Measurements from ENCODE around the gene SH3TC1.

SH3TC1 gene

DNA sequence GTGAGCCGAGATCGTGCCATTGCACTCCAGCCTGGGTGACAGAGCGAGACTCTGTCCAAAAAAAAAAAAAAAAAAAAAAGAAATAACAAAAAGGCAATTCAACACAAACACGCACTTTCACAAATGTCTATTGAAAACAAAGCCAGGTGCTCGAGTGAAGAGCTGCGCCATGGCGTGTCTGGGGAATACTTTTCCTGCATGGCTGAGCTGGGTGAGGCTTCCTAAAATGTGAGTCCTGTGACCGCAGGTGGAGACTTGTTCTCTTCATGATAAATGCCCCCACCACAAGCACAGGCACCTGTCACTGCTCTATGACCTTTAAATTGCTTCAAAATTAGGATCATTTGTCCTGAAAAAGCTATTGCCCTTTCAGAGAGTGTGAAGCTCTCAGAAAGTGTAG lies 36.5 kb upstream of the SH3TC1 start:
- Histone ChIP-seq H3K27me3 (replicated peaks) (peaks cover 14% of the 10 kb centered on the region), H3K36me3 (replicated peaks) (no peaks in the 10 kb centered on the region), H3K4me3 (ENCODE audit: low read depth, low read length) (no peak overlapping the region), H3K27ac (no peak overlapping the region)
- TF ChIP-seq, protein P1, sequence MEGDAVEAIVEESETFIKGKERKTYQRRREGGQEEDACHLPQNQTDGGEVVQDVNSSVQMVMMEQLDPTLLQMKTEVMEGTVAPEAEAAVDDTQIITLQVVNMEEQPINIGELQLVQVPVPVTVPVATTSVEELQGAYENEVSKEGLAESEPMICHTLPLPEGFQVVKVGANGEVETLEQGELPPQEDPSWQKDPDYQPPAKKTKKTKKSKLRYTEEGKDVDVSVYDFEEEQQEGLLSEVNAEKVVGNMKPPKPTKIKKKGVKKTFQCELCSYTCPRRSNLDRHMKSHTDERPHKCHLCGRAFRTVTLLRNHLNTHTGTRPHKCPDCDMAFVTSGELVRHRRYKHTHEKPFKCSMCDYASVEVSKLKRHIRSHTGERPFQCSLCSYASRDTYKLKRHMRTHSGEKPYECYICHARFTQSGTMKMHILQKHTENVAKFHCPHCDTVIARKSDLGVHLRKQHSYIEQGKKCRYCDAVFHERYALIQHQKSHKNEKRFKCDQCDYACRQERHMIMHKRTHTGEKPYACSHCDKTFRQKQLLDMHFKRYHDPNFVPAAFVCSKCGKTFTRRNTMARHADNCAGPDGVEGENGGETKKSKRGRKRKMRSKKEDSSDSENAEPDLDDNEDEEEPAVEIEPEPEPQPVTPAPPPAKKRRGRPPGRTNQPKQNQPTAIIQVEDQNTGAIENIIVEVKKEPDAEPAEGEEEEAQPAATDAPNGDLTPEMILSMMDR (IDR thresholded peaks at IDR 0.05; ENCODE audit: low read depth, low read length, missing control alignments) = no peak
- no peak for DNase-seq
- in situ Hi-C loops (cut with HindIII; ENCODE audit: low pct_ligation_motif_present, low sequenced_read_pairs) = no loop called here

DNA sequence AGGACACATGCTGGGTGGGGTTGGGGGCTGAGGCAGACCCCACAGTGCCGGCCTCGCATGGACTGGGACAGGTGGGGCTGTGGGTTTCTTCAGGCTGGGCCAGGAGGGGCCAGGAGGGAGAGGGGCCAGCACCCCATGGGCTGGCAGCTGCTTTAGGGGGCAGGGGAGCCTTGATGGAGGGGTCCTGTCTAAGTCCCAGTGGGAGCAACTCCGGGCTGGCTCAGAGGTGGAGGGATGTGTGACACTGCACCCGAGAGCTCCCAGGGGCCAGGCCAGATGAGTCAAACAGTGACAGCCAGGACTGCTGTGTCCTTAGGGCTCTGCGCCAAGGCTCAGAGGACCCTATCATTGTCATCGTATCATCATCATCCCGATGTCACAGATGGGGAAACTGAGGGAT lies 36.1 kb upstream of the SH3TC1 start:
- H3K4me3 ChIP-seq (ENCODE audit: low read depth, low read length) = no peak overlapping the region
- TF ChIP-seq, protein P1 (IDR thresholded peaks at IDR 0.05; ENCODE audit: low read depth, low read length, missing control alignments) = no peak
- no peak overlapping the region for H3K27ac ChIP-seq
- H3K36me3 ChIP-seq (replicated peaks) = no peaks in the 10 kb centered on the region
- peaks cover 10% of the 10 kb centered on the region for H3K27me3 ChIP-seq (replicated peaks)
- DNase-seq = no peak
- in situ Hi-C loops (cut with HindIII; ENCODE audit: low pct_ligation_motif_present, low sequenced_read_pairs) = no loop called here

DNA sequence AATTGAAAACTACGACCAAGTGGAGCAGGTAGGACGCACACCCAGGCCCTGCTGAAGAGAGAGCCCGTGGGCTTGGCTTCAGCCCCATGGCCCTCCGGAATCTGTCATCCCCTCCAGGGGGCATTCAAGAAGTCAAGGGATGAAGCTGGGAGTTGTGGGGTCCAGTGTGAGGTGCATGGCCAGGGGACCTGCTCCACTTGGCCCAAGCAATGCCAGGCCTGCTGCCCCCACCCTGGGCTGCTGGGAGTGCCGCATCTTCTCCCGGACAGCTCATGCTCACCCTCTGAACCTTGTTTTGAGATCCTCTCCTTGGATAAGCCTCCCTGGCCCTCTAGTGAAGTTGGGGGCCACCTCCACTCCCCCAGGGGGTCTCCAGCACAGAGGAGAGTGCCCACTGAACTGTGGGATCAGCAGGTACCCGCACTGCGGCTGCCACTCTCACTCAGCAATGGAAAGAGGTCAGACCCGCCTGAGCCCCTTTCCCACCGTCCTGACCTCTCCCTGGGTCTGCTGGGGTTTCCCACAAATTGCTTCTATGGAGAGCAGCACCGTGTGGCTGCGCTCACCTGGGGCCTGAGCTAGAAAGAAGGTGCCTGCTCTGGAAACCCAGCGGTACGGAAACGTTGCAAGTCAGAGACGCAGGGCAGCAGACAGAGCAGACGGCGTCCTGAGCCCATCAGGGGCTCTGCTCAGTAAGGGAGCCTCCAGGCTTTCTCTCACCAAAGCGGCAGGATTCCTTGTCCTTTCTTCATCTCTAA lies 35.5 kb upstream of the SH3TC1 start:
- TF ChIP-seq, protein P1 (IDR thresholded peaks at IDR 0.05; ENCODE audit: low read depth, low read length, missing control alignments) = no peak
- Histone ChIP-seq H3K27ac (no peak overlapping the region), H3K27me3 (replicated peaks) (peaks cover 6% of the 10 kb centered on the region), H3K36me3 (replicated peaks) (no peaks in the 10 kb centered on the region), H3K4me3 (ENCODE audit: low read depth, low read length) (no peak overlapping the region)
- no peak for DNase-seq
- in situ Hi-C loops (cut with HindIII; ENCODE audit: low pct_ligation_motif_present, low sequenced_read_pairs) = no loop called here

DNA sequence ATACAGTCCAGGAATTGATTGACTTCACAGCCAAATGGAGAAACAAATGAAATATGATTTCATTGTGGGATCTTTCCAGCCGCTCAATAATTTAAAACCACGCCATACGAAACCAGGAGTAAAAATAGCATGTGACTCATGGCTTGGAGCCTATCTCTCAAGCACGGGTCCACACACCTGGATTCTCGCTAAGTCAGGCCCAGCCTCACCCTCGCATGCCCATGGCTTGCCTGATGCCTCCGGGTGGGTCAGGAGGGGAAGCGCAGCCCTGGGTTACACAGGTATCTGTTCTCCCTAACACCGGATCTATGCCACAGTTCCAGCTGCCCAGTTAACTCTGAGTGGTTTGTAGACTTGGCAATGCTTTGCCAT lies 34.9 kb upstream of the SH3TC1 start:
- TF ChIP-seq, protein P1 (IDR thresholded peaks at IDR 0.05; ENCODE audit: low read depth, low read length, missing control alignments) = no peak
- Histone ChIP-seq H3K27ac (no peak overlapping the region), H3K4me3 (ENCODE audit: low read depth, low read length) (no peak overlapping the region), H3K36me3 (replicated peaks) (no peaks in the 10 kb centered on the region), H3K27me3 (replicated peaks) (peaks cover 6% of the 10 kb centered on the region)
- in situ Hi-C loops (cut with HindIII; ENCODE audit: low pct_ligation_motif_present, low sequenced_read_pairs) = no loop called here
- no peak for DNase-seq

DNA sequence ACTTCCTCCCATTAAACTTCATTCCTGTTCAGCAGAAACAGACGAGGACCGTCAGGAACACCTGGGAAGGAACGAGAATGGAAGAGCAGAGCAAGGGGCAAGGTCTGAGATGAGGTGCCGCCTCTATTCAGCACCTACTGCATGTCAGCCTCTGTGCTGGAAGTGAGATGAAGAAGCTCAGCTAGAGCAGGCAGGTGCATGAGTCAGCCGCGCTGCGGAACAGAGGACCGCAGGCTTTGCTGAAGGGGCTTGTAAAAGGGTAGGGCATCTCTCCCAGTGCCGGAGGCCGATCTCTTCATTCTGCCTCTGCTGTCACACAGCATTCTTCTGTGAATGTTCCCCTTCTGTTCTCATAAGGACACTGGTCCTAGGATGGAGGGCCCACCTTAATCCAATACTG lies 34.4 kb upstream of the SH3TC1 start:
- Histone ChIP-seq H3K27me3 (replicated peaks) (peaks cover 3% of the 10 kb centered on the region), H3K27ac (no peak overlapping the region), H3K36me3 (replicated peaks) (no peaks in the 10 kb centered on the region), H3K4me3 (ENCODE audit: low read depth, low read length) (no peak overlapping the region)
- no peak for DNase-seq
- TF ChIP-seq, protein P1 (IDR thresholded peaks at IDR 0.05; ENCODE audit: low read depth, low read length, missing control alignments) = no peak
- in situ Hi-C loops (cut with HindIII; ENCODE audit: low pct_ligation_motif_present, low sequenced_read_pairs) = no loop called here

DNA sequence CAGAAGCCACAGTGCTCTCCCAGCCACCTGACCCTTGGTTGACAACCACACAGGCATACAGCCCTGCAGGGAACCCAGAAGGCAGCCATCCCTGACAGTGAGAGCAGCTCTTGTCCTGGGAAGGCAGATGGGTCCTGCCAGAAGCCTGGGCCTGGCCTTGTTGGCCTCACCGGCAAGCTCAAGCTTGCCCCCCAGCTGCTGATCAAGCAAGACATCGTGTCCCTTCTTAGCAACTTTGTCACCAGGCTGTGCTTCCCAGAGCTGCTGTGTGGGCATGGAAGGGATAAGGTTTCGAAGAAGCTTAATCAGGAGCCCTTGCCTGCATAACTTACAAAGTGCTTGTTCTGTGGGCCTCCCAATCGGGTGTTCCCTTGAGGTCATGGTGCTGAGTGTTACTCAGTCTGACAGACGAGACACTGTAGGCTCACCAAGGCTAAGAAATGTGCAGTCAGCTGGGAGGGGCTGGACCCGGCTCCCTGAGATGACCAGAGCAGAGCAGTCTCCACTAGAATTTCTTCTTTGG lies 33.7 kb upstream of the SH3TC1 start:
- in situ Hi-C loops (cut with HindIII; ENCODE audit: low pct_ligation_motif_present, low sequenced_read_pairs) = no loop called here
- no peaks in the 10 kb centered on the region for H3K36me3 ChIP-seq (replicated peaks)
- H3K27me3 ChIP-seq (replicated peaks) = peaks cover 2% of the 10 kb centered on the region
- no peak overlapping the region for H3K27ac ChIP-seq
- no peak for DNase-seq
- TF ChIP-seq, protein P1 (IDR thresholded peaks at IDR 0.05; ENCODE audit: low read depth, low read length, missing control alignments) = no peak
- H3K4me3 ChIP-seq (ENCODE audit: low read depth, low read length) = no peak overlapping the region

All from brain microvascular endothelial cell (primary cell).